ENCODE data around the gene CLDN12.

DNA sequence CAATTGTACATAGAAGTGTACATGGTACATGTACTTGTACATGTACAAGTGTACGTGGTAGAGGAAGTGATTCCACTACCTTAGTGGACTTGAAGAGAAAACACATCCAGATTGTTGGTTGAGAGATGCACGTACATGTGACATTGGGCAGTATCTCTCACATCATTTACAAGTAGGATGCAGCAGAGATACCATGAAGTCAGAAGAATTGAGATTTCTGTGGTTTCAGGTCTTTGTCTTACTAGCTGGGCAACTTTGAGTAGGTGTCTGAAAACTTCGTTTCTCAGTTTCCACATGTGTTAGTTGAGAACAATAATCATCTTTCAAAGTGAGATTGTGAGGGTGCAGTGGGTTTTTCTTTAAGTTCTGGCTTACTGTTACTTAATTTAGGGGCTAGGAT, 21.5 kb downstream of the CLDN12 start:
- TF ChIP-seq, protein P1, sequence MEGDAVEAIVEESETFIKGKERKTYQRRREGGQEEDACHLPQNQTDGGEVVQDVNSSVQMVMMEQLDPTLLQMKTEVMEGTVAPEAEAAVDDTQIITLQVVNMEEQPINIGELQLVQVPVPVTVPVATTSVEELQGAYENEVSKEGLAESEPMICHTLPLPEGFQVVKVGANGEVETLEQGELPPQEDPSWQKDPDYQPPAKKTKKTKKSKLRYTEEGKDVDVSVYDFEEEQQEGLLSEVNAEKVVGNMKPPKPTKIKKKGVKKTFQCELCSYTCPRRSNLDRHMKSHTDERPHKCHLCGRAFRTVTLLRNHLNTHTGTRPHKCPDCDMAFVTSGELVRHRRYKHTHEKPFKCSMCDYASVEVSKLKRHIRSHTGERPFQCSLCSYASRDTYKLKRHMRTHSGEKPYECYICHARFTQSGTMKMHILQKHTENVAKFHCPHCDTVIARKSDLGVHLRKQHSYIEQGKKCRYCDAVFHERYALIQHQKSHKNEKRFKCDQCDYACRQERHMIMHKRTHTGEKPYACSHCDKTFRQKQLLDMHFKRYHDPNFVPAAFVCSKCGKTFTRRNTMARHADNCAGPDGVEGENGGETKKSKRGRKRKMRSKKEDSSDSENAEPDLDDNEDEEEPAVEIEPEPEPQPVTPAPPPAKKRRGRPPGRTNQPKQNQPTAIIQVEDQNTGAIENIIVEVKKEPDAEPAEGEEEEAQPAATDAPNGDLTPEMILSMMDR (IDR thresholded peaks at IDR 0.05) = no peak
- TF ChIP-seq POLR2A (IDR thresholded peaks at IDR 0.05) (no peak), POLR2AphosphoS5 (IDR thresholded peaks at IDR 0.05; ENCODE audit: insufficient read depth in 1 of 2, low read depth in 1 of 2) (no peak)

All from vagina (tissue), 2 donors.